GM18519 (cell line): Measurements from ENCODE around the gene MEGF11.

Experiments
- ATAC-seq: cut with Tn5 transposase; IDR thresholded peaks from one replicate; pipeline ENCODE4 v1.9.1; 2021; ENCODE audit warnings: mild to moderate bottlenecking, moderate library complexity; ENCODE audit not compliant: unreplicated experiment, low FRiP score

The MEGF11 gene

GRCh38 chr15:66130496-66131034 lies 123.0 kb downstream of the MEGF11 start:
- no peak for ATAC-seq

- no peak for ATAC-seq
Observed at GRCh38 chr15:66129586-66129985, 124.0 kb downstream of the MEGF11 start.

GRCh38 chr15:66128116-66128680 lies 125.4 kb downstream of the MEGF11 start:
- ATAC-seq = no peak

- no peak for ATAC-seq
Observed at GRCh38 chr15:66126456-66126855, 127.1 kb downstream of the MEGF11 start.

GRCh38 chr15:66126031-66126441 lies 127.5 kb downstream of the MEGF11 start:
- ATAC-seq = no peak

GRCh38 chr15:66124651-66125050 lies 128.9 kb downstream of the MEGF11 start:
- ATAC-seq = no peak

- no peak for ATAC-seq
Observed at GRCh38 chr15:66123799-66124198, 129.8 kb downstream of the MEGF11 start.

GRCh38 chr15:66120422-66120821 lies 133.1 kb downstream of the MEGF11 start:
- ATAC-seq = no peak

- ATAC-seq = no peak
Observed at GRCh38 chr15:66117841-66118240, 135.7 kb downstream of the MEGF11 start.

- no peak for ATAC-seq
Observed at GRCh38 chr15:66115568-66116206, 137.9 kb downstream of the MEGF11 start.

GRCh38 chr15:66114863-66115425 lies 138.6 kb downstream of the MEGF11 start:
- ATAC-seq = no peak

GRCh38 chr15:66112388-66112787 lies 141.2 kb downstream of the MEGF11 start:
- ATAC-seq = no peak

- no peak for ATAC-seq
Observed at GRCh38 chr15:66111363-66111762, 142.2 kb downstream of the MEGF11 start.

GRCh38 chr15:66110864-66111263 lies 142.7 kb downstream of the MEGF11 start:
- ATAC-seq = no peak

- no peak for ATAC-seq
Observed at GRCh38 chr15:66109826-66110225, 143.7 kb downstream of the MEGF11 start.

GRCh38 chr15:66108483-66109265 lies 144.9 kb downstream of the MEGF11 start:
- ATAC-seq = no peak

- no peak for ATAC-seq
Observed at GRCh38 chr15:66107070-66107469, 146.5 kb downstream of the MEGF11 start.

- no peak for ATAC-seq
Observed at GRCh38 chr15:66105286-66106265, 148.0 kb downstream of the MEGF11 start.

GRCh38 chr15:66103293-66103590 lies 150.3 kb downstream of the MEGF11 start:
- ATAC-seq = no peak
